ENCODE results near the gene RPS27L. TPM values are rescaled to one million over a fixed set of nuclear protein-coding genes. Genes with fewer than 3 reads are reported as not detected.
A peak's percentile ranks its signal among the peaks of the same experiment; 100 is the strongest.

The RPS27L gene
- polyA plus RNA-seq, 2 of the 4 experiments (the other 2 are of a cell fraction) = 609 to 748 TPM

DNA sequence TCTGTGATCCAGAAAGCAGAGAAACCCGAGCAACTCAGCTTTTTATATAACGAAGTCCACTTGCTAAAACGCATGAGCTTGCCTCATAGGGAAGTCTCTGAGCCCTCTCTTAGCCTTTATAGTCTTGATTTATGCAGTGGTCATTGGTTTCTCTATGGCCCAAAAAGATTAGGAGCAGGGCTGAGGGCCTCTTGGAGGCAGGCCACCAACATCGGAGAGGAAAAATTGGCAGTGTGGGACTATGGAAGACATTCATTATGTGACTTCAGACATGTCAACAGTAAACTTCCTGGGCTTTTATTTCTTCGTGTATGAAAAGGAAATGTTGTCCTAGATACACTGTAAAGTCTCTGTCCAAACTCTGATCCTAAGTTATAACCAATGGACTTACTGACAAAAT, 45.6 kb upstream of the RPS27L start:
- ChIA-PET POLR2A (no interaction called here), CTCF (interaction anchor here (1.0 to 2.9 kb wide), 4 partner anchors 9 to 71 kb away, joined by 3 to 16 read pairs (median 3); no protein-coding TSS in a partner anchor)
- no peaks in the 10 kb centered on the region for H3K9me3 ChIP-seq
- ATAC-seq (no peak), FAIRE-seq (no peak), DNase-seq (ENCODE audit: low read depth in 1 of 2, low spot score in 1 of 2) (no peak)
- WGBS (ENCODE audit: missing lambda C conversion rate) = 81% methylated on average over 5 of the region's 5 CpGs
- no peak overlapping the region for H3K4me2 ChIP-seq
- H3K4me1 ChIP-seq = peaks cover 38% of the 10 kb centered on the region
- no peak overlapping the region for H3K27ac ChIP-seq
- TF ChIP-seq MAZ (IDR thresholded peaks at IDR 0.05; ENCODE audit: borderline replicate concordance, low read depth, low read length) (no peak), BHLHE40 (IDR thresholded peaks at IDR 0.05; ENCODE audit: low read depth, low read length) (no peak), ESRRA (IDR thresholded peaks at IDR 0.05; ENCODE audit: borderline replicate concordance, low read length) (no peak), CEBPB (IDR thresholded peaks at IDR 0.05) (no peak), POLR2AphosphoS2 (conservative IDR thresholded peaks at IDR 0.05; ENCODE audit: low read length) (no peak), JUNB (IDR thresholded peaks at IDR 0.05) (no peak), RNF2 (IDR thresholded peaks at IDR 0.05; ENCODE audit: borderline replicate concordance, low read depth) (no peak)
- TF ChIP-seq, protein P1, sequence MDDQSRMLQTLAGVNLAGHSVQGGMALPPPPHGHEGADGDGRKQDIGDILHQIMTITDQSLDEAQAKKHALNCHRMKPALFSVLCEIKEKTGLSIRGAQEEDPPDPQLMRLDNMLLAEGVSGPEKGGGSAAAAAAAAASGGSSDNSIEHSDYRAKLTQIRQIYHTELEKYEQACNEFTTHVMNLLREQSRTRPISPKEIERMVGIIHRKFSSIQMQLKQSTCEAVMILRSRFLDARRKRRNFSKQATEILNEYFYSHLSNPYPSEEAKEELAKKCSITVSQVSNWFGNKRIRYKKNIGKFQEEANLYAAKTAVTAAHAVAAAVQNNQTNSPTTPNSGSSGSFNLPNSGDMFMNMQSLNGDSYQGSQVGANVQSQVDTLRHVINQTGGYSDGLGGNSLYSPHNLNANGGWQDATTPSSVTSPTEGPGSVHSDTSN (IDR thresholded peaks at IDR 0.05) = no peak
- TF ChIP-seq, protein P2, sequence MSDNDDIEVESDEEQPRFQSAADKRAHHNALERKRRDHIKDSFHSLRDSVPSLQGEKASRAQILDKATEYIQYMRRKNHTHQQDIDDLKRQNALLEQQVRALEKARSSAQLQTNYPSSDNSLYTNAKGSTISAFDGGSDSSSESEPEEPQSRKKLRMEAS (IDR thresholded peaks at IDR 0.05) = no peak
- no peak overlapping the region for H3K4me3 ChIP-seq

DNA sequence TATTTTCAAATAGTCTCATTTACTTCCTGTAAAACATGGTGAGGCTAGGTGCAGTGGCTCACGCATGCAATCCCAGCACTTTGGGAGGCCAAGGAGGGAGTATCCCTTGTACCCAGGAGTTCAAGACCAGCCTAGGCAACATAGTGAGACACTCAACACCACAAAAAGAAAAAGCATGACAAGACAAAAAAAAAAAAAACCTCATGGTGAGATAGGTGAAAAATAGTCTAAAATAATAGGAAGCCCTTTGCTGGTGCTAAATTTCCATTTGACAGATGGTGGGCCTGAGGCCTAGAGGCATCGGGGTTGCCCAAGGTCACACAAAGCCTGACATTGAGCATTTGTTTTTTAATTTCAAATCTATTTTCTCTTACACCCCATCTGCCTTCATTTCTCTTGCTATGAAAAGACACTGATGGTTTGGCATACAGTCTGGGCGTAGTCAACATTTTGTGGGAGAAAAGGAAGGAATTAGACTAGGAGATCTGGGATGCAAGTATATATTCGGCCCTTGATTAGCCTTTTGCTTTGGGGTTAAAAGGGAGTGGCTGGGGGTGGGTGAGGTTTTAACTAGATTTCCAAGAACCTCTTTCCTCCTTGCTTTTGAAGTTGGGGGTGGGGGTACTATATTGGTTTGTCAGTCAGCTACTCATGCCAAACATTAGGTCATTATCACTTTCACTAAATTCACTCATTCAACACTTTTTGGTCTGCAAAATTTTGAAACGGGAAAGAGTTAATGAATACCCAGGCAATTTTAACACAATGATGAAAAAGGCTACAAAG, 43.4 kb upstream of the RPS27L start:
- ATAC-seq (no peak), FAIRE-seq (no peak), DNase-seq (ENCODE audit: low read depth in 1 of 2, low spot score in 1 of 2) (no peak)
- Histone ChIP-seq H3K4me1 (peaks cover 38% of the 10 kb centered on the region), H3K9me3 (no peaks in the 10 kb centered on the region), H3K4me3 (no peak overlapping the region), H3K4me2 (no peak overlapping the region), H3K27ac (no peak overlapping the region)
- ChIA-PET POLR2A (interaction anchor here (0.6 kb wide), 1 partner anchor 76 kb away, joined by 3 read pairs; no protein-coding TSS in a partner anchor), CTCF (no interaction called here)
- WGBS (ENCODE audit: missing lambda C conversion rate) = 90% methylated on average over 5 of the region's 5 CpGs
- no peak for TF ChIP-seq ATOH8 (CRISPR knock-in tag; IDR thresholded peaks at IDR 0.05; ENCODE audit: low read depth)
- TF ChIP-seq MAFK (IDR thresholded peaks at IDR 0.05; ENCODE audit: partially characterized antibody) = peak; percentile 53
- peak; percentile 41; the same call in 1 of the 2 replicates for TF ChIP-seq NFE2L2 (conservative IDR thresholded peaks at IDR 0.05; ENCODE audit: low read length)

DNA sequence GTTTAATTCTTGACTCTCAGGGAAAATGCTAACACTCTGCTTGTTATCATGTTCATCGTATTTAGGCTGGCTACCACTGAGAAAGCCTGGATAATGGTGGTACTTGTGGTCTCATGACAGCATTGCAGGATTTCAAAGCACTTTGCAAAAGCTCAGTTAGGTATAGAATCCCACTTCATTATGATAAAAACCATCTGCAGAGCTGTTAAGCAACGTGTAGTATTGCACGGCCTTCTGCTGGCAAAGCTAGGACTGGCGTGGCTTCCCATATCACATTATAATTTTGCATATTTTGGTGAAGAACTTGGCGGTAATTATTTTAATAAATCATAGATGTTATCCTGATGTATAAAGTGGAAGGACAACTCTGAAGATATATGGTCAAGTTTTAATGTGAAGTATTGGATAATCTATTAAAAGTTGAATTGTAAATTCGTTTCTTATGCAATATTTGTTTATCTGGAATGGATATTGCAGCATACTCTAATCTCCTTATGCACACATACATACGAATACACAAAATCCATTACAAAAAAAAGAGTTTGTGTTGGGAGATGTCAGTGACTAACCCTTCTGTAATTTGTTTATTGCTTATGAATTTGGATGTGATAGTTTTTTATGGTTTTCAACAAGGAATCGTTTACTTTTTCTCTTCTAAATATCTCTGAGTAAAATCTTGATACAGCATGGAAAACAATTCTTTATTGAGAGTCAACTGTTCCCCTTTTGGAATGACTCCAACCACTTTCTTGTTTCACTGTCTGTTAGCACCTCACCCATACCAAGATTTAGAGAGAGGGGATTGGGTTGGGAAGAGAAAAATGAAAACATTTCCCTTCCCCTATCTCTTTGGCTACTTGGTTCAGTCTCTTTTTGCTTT, 41.3 kb upstream of the RPS27L start:
- Histone ChIP-seq H3K27ac (0 out of 6 replicates have a peak overlapping the region, but pooled peaks of 1 of the 2 experiments have one; percentile 14), H3K4me3 (no peak overlapping the region), H3K9me3 (no peaks in the 10 kb centered on the region), H3K4me1 (peaks cover 41% of the 10 kb centered on the region), H3K4me2 (peak overlapping the region; percentile 39)
- 54% methylated on average over 8 of the region's 8 CpGs for WGBS (ENCODE audit: missing lambda C conversion rate)
- peak in 1 of 2 experiments; percentile 42; a peak in 3 of 6 replicates for ATAC-seq
- DNase-seq (ENCODE audit: low read depth in 1 of 2, low spot score in 1 of 2) = no peak
- ChIA-PET POLR2A (no interaction called here), CTCF (interaction anchor here (1.5 kb wide), 1 partner anchor 33 kb away, joined by 4 read pairs; no protein-coding TSS in a partner anchor)
- FAIRE-seq = peak; percentile 63
- TF ChIP-seq FOSL2 (IDR thresholded peaks at IDR 0.05) (no peak), FOSL2 (CRISPR knock-in tag; IDR thresholded peaks at IDR 0.05) (peak; percentile 56), CEBPB (IDR thresholded peaks at IDR 0.05) (peak; percentile 60 to 82; a peak in 3 of 4 replicates), HOXA7 (CRISPR knock-in tag; IDR thresholded peaks at IDR 0.05) (no peak)
